GM10248 (cell line): ENCODE data around the gene ABCB7.

Experiments used
- CTCF ChIA-PET: fragments of 300-600 bp; sonication (Branson Sonifier 250); formaldehyde crosslinking; extraction: SDS; loops from one replicate; lab custom pipeline; 2021; ENCODE audit warnings: antibody characterized with exemption; lab: Yijun Ruan, JAX
- POLR2A ChIA-PET: fragments of 350-650 bp; sonication (Branson Sonifier 250); formaldehyde crosslinking; extraction: SDS; loops from one replicate; lab custom pipeline; 2020; ENCODE audit warnings: antibody characterized with exemption; lab: Yijun Ruan, JAX
- DNase-seq: peaks from one replicate; pipeline ENCODE4 v3.0.0; 2012; ENCODE audit errors: extremely low spot score
- CTCF ChIP-seq: IDR thresholded peaks from 2 replicates; pipeline ENCODE4 v1.5.1; 2012; ENCODE audit warnings: mild to moderate bottlenecking, low read depth; ENCODE audit errors: extremely low read depth, missing control alignments, control extremely low read depth

The ABCB7 gene

GRCh38 chrX:75115707-75116413 lies 40.2 kb downstream of the ABCB7 start:
- no peak for TF ChIP-seq CTCF
- no peak for DNase-seq
- ChIA-PET CTCF (no interaction called here), POLR2A (no interaction called here)

- no peak for TF ChIP-seq CTCF
- ChIA-PET POLR2A (no interaction called here), CTCF (no interaction called here)
- no peak for DNase-seq
Observed at GRCh38 chrX:75114638-75115037, 41.4 kb downstream of the ABCB7 start.

GRCh38 chrX:75113664-75114063 lies 42.4 kb downstream of the ABCB7 start:
- CTCF ChIA-PET = interaction anchor here (0.9 to 1.0 kb wide), 2 partner anchors 14 to 630 kb away, joined by 3 read pairs; no protein-coding TSS in a partner anchor
- no peak for TF ChIP-seq CTCF
- POLR2A ChIA-PET = no interaction called here
- DNase-seq = no peak

- ChIA-PET CTCF (no interaction called here), POLR2A (no interaction called here)
- no peak for TF ChIP-seq CTCF
- no peak for DNase-seq
Observed at GRCh38 chrX:75107863-75108509, 48.1 kb downstream of the ABCB7 start.

GRCh38 chrX:75106772-75107171 lies 49.3 kb downstream of the ABCB7 start:
- ChIA-PET CTCF (no interaction called here), POLR2A (no interaction called here)
- no peak for DNase-seq
- no peak for TF ChIP-seq CTCF

GRCh38 chrX:75096331-75096730 lies 59.8 kb downstream of the ABCB7 start:
- ChIA-PET POLR2A (no interaction called here), CTCF (no interaction called here)

More at GRCh38 chrX:75096331-75096730, 59.8 kb downstream of the ABCB7 start:
- TF ChIP-seq CTCF = no peak
- no peak for DNase-seq
